HG03558 (cell line): ENCODE data around the gene RHBDL2.
"Not testable (repeated sequence)": the region's sequence is repeated elsewhere in the genome, so short reads cannot be mapped to it uniquely, and the experiment has no call there.

ENCODE experiments used
- ATAC-seq: cut with Tn5 transposase; IDR thresholded peaks from one replicate; pipeline ENCODE4 v1.9.1; 2021; ENCODE audit warnings: moderate number of reproducible peaks; ENCODE audit not compliant: unreplicated experiment; ENCODE audit errors: extremely low read depth

The RHBDL2 gene

GRCh38 chr1:38888423-38889333 lies 53.0 kb downstream of the RHBDL2 start:
- ATAC-seq: no peak

GRCh38 chr1:38885092-38885491 lies 56.5 kb downstream of the RHBDL2 start:
- no peak for ATAC-seq

- ATAC-seq: no peak
Observed at GRCh38 chr1:38881487-38881886, 60.1 kb downstream of the RHBDL2 start, which contains the start of gene GJA9. Gene GJA9 (minus strand): TSS chr1:38881587. CDS start chr1:38876098, 5,489 bp downstream.

- no peak for ATAC-seq
Observed at GRCh38 chr1:38875811-38876210, 65.8 kb downstream of the RHBDL2 start.

- peak; percentile 93 for ATAC-seq
Observed at GRCh38 chr1:38873027-38873969, 68.3 kb downstream of the RHBDL2 start, which contains the start of gene MYCBP. Gene MYCBP (minus strand): TSS chr1:38873348. CDS start chr1:38873305, 43 bp downstream.

GRCh38 chr1:38872401-38873026 lies 69.1 kb downstream of the RHBDL2 start:
- ATAC-seq: no peak

- ATAC-seq: no peak
Observed at GRCh38 chr1:38870996-38871395, 70.6 kb downstream of the RHBDL2 start.

GRCh38 chr1:38867208-38867607 lies 74.4 kb downstream of the RHBDL2 start:
- no peak for ATAC-seq

GRCh38 chr1:38865112-38865715 lies 76.4 kb downstream of the RHBDL2 start:
- no peak for ATAC-seq

GRCh38 chr1:38860454-38860795 lies 81.2 kb downstream of the RHBDL2 start:
- no peak for ATAC-seq

- ATAC-seq: peak; percentile 71
Observed at GRCh38 chr1:38859561-38860453, 81.8 kb downstream of the RHBDL2 start, which contains the start of gene RRAGC. Gene RRAGC (minus strand): TSS chr1:38859772. CDS start chr1:38859646, 126 bp downstream.

GRCh38 chr1:38858833-38859560 lies 82.6 kb downstream of the RHBDL2 start:
- no peak for ATAC-seq

- ATAC-seq: no peak
Observed at GRCh38 chr1:38852780-38853179, 88.8 kb downstream of the RHBDL2 start.

GRCh38 chr1:38848071-38848470 lies 93.6 kb downstream of the RHBDL2 start:
- no peak for ATAC-seq

GRCh38 chr1:38846210-38846609 lies 95.4 kb downstream of the RHBDL2 start:
- no peak for ATAC-seq

GRCh38 chr1:38845088-38845487 lies 96.5 kb downstream of the RHBDL2 start:
- ATAC-seq: not testable (repeated sequence)

- ATAC-seq: no peak
Observed at GRCh38 chr1:38840281-38840680, 101.3 kb downstream of the RHBDL2 start.

GRCh38 chr1:38839363-38839762 lies 102.3 kb downstream of the RHBDL2 start:
- no peak for ATAC-seq
